NCI-H2107 (cell line): ENCODE results near the gene KCNMB2.
"Not testable (repeated sequence)": the region's sequence is repeated elsewhere in the genome, so short reads cannot be mapped to it uniquely, and the experiment has no call there.

Experiments
- DNase-seq: peaks from one replicate; lab custom pipeline; 2025; lab: John Stamatoyannopoulos, UW

Gene KCNMB2

DNA sequence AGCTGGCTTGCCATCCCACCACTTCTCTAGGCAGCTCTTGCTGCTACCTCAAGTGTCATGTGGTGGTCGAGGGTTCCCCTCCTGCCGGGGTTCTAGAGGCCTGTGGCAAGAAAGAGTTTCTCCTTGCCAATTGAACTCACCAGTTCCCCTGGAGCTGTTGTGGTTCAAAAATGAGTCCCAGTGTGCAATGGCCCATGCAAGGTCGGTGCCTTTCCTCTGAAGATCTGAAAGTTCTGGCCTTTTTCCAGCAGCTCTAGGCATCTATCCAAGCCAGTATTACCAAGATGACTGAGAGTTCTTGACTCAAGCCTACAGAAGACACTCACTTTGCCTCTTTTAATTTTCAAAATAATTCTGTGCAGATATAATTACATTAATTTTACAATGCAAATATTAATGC lies 163.6 kb downstream of the KCNMB2 start:
- DNase-seq = no peak

DNA sequence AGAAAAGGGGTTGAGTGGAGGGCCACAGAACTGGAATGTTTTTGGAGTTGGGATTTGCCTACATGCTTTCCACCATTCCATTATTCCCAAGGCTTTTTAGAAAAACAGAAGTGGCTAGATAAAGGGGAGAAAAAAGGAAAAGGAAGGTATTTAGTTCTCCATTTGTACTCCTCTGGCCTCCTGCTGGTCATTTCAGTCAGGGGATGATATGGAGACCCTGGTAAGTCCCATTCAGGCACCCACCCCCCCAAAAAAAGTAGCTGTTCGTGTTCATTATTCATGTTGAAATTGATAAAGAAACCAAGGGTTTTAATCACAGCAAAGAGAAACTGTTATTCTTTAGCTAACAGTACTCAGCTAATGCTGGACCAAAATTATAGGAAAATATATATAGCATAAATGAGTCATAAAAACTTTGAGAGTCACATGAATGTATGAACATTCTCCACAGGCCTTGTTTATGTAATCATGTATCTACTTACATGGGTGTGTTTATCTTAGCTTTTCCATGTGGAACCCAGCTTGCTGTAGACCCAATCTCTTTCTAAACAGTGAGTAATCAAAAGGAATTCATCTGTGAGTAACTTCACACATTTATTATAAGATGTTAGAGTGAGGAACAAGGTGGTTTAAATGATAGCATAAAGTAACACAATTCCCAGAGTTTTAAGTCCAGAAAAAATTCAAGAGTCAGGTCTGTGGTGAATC lies 167.2 kb downstream of the KCNMB2 start:
- no peak for DNase-seq

DNA sequence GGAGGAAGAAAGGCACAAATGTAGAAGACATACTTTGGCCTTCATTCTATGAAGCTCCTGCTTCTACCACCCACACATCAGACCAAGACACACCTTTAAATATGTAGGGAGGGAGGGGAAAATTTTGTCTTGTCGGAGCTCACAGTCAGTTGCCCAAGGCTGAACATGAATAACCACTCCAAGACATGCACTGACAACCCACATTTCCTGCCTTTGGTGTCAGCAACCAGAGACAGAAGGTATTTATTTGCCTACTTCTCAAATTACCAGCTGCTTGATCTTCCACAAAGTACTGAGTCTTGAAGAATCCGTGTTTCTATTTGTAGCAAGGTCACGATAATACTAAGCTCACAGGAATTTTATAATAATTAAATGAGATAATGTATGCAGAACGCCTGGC lies 169.7 kb downstream of the KCNMB2 start:
- DNase-seq = no peak

DNA sequence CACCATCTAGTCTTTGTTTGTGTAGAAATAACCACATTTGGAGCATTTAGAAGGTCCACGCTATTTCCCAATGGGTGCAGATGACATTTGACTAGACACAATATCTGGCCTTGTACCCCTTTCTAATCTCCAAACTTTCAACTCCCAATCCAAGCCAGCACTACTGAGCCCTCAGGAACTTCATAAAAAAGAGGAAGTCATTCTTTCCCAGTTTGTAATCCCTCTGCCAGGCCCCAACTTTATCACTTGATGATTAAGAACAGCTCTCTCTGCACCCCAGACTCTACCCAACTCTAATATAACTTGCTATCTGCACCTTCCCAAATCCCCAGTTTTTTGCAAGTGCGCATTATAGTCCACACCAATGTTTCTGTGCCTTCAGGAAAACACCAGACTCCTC lies 170.2 kb downstream of the KCNMB2 start:
- DNase-seq = no peak

DNA sequence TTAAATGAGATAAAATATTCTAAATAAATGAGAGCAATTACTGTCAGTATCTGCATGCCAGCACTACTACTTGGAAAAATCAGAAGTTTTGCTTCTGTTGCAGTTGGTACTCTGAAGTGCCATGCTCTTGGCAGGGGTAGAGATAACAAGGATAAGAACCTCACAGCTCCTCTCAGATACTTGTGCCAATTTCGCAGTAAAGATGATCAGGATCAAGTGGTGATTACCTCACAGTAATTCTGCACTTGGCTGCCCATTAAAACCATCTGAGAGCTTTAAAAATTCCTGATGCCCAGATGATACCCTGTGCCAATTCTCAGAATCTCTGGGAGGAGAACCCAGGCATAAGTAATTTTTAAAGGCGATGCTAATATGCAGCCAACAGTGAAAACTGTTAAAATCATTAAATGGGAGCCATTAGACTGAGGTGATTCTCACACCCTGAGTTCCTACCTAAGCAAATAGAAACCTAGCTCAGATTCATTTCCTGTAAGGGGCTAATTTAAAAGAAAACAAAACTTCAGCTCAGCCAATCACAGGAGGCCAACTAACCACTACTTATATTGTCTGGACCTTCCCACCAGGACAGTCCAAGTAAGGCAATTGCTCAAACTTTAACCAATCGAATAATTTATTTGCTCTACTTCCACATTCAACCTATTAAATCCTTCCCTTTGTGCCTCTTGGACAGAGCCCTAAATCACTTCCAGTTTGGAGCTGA lies 171.2 kb downstream of the KCNMB2 start:
- no peak for DNase-seq

DNA sequence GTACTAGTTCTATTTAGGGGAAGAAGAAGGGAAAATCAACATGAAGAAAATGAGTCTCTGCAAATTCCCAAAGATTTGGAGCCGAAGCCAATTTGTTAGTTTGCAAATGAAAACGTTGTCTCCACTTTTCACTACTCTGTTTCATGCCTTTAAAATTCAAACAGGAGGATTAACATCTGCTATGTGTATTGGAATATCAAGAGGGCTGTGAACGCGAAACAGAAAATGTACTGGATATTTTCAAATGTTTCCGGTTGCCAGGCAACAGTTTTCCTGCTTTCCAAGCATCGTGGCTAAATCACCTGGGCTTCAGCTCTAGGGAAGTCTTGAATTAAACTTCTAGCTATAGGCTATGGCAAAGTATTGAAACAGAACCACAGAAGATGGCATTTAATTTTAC lies 172.8 kb downstream of the KCNMB2 start:
- no peak for DNase-seq

DNA sequence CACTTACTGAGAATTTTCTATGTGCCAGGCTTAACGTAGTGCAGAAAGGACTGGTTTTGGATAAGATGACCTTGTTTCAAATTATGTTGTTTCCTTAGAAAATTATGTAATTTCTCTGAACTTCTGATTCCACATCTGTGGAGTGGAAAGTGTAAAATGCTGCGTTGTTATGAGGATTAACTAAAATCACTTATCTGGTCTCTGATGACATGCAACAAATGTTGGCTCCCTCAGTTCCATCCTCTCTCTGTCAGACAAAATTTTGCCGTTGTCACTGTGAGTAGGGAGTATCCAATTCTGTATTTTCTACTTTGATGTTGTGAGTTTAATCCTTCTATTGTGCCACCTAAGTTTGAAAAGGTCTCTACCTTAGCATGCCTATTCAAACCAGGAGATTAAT lies 175.5 kb downstream of the KCNMB2 start:
- no peak for DNase-seq

DNA sequence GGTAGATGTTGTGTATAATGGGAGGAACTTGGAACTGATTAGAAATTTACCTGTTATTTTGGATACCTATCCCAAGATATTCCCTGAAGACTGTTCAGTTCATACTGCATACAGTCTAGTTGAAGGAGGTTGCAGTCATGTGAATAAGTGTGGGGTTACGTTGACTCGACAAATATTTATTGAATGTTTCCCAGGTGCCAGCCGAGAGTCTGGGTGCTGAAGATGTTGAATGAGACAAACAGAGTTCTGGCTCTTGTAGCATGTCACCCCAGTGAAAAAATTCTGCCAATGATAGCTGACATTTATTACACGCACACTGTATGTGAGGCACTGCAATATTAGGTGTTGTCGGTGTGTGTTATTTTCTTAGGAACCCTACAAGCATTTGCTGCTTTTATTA lies 176.0 kb downstream of the KCNMB2 start:
- DNase-seq = no peak

DNA sequence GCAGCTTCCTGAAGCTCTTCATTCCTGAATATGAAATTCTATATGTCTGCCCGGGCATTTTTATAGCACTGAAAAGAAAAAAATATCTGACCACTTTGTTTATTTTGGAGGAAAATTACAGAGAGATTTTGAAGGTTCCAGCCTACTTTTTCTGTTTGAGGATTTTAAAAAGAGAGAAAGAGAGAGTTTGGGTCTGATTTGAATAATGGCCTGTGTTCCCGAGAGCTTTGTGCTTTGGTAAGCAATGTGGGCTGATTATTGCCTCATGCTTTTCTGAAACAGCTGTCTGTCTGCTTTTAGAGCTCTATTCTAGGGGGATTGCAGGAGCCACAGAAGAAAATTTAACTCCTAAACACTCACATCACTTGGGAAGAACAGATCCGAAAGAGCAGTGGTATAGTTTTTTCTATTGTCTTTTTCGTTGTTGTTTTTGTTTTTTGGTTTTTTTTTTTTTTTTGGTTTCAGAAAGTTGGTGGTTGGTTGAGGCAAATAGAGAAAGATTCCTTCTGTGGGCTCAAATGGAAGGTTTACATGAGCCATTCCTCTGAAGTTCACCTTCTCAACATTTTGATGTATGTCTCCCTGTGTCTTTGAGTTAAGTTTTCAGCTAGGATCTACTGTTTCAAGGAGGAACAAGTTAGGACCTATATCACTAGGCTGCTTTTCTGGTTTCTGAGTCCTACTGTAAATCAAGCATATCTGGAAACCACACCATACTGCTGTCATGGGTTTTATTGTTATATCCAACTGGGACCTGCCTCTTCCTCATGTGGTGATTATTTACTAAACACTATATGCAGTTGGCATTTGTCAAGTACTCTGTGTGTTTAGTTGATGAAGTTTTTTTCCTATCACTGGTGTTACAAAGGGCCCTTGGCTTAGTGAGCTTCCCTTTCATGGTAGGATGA lies 178.9 kb downstream of the KCNMB2 start:
- no peak for DNase-seq

DNA sequence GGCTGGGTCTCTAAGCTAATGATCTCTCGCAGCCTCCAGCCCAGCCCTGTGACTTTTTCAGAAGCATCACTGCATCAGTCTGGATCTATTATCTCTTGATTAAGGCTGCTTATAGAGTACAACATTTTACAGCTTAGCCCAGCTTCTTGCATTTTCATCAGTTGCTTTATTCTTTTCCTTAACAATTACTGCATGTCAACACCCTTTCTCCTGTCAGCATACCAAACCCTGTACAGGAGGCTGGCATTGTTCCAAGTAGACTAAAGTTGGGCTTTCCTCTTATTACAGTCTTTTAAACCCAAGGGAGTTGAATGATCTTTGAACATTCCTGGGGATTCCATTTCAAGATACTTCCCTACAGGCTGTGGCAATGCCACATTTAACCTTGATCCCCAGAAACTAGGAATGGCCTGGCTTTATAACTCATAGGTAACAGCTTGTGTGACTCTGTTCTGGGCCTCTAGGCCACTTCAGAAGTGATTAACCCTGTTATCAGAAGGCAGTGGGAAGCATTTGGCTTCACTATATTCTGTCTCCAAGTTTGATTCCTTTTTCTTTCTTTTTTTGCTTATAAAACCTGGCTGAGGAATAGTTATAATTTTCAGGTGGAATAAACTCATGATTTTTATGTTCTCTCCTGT lies 182.9 kb downstream of the KCNMB2 start:
- no peak for DNase-seq

DNA sequence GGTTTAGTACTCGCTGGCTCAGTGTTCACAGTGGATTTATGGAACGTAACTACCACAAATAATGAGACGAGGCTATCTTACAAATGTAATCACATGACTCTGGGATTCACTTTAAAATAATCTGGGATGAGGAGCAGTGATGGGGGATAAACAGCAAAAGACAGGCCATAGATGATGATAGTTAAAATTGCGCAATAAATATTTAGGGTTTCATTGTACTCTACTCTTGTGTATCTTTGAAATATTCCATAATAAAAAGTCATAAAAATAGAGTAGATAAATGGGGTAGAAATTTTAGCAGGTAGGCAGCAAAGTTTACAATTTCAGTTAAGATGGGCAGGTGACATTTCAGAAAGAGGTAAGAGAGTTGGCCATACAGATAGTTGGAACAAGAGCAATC lies 196.6 kb downstream of the KCNMB2 start:
- no peak for DNase-seq

DNA sequence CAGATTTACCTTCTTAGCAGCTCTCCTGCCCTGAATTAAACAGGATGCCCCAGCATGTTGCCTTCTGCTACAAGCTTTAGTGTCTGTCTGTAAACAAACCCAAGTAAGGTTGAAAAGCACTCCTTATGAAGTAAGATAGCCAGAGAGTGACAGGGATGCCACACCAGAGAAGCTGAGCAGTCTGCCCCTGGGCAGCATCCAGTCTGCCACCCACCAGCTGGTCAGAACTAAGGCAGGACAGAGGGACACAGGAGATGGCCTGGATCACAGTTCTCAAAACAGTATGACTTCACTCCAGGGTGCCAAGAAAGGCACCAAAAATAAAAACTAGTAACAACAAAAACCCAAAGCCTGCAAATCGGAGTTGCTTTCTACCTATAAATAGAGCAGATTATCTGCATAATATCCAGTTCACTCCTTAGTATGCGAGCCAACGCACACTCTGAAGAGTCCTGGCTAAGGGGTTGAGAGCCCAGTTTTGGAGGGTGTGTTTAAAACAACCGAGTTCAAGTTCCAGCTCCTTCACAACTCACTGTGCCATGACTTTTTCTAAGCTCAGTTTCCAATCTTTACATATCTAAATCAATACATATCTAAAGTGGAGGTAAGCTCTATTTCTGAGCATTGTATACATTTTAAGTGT lies 198.9 kb downstream of the KCNMB2 start:
- DNase-seq = no peak

DNA sequence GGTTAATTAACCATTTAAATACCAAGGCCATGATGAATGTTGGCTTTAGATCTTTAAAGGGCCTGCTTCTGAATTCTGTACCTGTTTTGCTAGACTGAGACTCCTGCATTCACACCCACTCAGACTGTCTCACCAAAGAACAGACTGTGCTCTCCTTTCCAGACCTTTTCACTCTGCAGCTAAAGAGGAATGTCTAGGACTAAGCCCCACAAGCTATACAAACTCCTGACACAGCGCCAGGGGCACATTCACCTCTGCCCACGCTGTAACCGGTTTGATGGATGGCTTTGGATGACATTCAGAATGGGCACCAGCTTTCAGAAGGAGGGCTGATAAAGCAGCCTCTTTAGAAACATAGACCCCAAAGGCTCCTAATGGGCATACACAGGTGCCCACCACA lies 200.1 kb downstream of the KCNMB2 start:
- DNase-seq = no peak

DNA sequence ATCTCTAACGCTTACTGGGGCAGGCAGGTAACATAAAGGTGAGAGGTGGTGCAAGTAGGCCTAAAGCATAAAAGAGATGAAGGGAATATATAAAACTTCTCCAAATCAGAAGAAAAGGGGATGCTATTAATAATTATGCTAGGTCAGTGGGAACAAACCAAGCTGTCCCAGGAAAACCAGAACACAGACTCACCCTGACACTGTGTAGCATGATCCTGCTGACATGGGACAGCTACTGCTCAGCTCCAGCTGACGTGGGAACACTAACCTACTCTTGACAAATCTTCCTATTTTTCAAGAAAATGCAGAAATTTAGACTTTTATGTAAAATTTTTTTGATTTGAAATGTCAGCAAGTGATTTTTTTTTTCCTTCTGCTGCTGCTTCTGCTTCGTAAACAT lies 203.5 kb downstream of the KCNMB2 start:
- no peak for DNase-seq

DNA sequence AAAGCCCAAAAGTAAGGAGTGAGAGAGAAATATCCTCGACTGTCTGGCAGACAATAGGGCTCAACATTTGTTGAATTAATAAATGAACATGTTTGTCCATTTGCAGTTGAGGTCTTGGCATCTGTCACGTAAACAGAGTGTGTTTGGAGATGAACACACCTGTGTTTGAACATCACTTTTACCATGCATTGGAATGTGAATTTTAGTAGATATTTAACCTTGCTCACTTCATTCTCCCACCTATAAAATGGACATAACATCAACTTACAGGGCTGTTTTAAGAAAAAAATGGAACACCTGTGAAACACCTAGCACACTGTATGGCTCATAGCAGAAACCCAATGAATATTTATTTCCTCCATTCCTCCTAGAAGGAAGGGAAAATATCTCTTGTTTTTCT lies 204.8 kb downstream of the KCNMB2 start:
- no peak for DNase-seq

DNA sequence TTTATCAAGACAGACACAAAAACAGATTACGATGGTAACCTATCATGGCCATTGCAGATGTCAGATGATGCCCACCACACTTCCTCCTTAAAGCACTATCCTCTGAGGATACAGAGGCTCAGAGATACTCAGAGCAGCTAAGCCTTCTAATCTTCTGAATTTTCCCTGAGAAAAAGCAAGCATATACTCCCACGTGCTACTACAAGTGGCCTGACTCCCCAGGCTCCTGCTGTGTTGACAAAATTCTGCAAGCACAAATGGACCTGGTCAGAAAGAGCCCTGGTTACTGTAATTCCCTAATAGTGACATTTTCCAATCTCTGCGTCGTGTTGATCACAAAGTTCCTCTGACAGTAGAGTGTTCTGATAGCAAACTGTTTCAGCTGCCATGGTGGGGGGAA lies 207.1 kb downstream of the KCNMB2 start:
- DNase-seq = no peak

DNA sequence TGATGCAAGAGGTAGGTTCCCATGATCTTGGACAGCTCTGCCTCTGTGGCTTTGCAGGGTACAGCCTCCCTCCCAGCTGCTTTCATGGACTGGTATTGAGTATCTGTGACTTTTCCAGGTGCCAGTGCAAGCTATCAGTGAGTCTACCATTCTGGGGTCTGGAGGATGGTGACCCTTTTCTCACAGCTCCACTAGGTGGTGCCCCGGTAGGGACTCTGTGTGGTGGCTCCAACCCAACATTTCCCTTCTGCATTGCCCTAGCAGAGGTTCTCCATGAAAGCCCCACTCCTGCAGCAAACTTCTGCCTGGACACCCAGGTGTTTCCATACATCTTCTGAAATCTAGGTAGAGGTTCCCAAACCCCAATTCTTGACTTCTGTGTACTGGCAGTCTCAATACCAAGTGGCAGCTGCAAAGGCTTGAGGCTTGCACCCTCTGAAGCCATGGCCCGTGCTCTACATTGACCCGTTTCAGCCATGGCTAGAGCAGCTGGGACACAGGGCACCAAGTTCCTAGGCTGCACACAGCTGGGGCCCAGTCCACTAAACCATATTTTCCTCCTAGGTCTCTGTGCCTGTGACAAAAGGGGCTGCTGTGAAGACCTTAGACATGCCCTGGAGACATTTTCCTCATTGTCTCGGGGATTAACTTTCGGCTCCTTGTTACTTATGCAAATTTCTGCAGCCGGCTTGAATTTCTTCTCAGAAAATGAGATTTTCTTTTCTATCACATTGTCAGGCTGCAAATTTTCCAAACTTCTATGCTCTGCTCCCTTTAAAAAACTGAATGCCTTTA lies 209.8 kb downstream of the KCNMB2 start:
- not testable (repeated sequence) for DNase-seq

DNA sequence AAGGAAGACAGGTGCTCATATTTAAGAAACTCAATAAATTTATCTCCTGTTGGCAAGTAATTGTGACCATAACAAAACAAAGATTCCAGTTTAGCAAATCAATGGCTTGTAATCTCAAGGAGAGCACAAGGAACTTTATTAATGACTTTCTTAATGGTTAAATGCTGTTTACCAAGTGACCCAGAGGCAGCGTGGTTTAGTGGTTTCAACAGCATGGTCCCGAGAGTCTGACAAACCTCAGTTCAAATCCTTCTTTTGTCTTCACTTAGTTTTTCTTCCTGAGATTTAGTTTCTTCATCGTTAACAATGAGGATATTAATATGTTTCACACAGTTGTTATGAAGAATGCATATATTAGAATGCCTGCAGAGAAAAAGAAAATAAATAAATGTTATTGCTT lies 212.6 kb downstream of the KCNMB2 start:
- DNase-seq = no peak

DNA sequence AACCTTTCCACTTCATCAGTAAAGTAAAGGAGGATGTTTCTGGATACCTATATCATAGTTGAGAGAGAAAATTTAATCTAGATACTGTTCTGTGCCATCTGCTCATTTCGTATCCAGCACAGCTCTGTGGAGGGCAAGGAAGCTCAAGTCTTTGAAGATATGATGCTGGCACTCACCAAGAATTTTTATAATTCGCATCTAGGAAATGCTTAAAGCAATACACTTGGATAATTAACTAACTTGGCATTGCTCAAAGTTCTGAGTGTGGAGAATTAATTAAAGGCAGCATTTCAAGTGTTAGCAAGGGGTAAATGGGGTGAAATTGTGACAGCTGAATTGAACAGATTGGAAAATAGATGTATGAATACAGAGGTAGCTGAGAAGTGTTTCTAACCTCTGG lies 213.2 kb downstream of the KCNMB2 start:
- no peak for DNase-seq

DNA sequence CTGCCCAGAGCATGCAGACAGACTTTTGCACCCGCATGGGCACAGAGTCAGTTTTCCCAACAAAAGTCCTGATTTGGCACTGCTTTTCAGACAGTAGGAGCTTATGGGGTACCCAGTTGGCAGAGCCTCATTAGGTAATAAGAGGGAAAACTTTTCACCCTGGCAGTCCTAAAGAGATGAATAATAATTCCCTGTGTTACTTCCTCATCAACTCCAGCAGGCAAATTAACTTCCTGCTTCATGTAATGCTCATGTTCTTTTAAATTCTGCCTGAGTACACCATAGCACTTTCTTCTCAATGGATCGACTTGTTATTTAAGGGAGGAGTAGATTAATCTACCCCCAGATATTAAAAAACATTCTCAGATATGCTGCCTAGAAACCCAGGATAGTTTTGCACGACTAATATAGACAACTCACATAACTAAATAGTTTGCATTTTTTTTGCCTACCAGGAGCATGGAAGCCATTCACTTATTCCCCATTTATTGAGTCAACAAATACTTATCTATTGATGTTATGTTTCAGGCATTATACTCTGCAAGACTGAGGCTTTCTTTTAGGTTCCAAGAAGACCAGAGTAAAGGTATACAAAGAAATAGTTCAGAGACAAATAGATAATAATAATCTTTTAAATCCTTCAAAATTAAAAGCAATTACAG lies 214.5 kb downstream of the KCNMB2 start:
- no peak for DNase-seq

DNA sequence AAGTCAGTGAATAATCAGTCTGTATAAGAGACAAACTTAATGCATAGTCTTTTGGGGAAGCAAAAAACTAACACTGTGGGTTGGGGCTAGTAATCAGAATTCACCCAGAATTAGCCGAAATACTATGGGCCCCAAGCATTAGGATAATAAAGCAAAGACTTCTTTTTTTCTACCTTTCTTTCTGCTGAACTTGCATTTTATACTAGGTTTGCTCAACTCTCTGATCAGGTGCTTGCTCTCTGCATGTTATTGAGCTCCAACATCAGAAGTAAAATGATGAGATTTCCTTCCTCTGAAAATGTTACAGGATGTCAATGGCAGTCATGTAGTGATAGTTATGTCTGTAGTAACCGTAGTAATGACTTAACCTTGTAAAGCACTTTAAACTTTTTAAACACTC lies 216.6 kb downstream of the KCNMB2 start:
- no peak for DNase-seq
